Choroid plexus epithelial cell (primary cell): ENCODE results near the gene MKLN1.

Experiments
- DNase-seq: peaks from one replicate; pipeline ENCODE4 v3.0.0-alpha.2; 2010; ENCODE audit warnings: low read depth
- H3K4me3 ChIP-seq: 2 replicates; pipeline ENCODE4 v1.5.1; 2011; ENCODE audit warnings: low read depth, mild to moderate bottlenecking, control low read depth, low read length, moderate library complexity
- CTCF ChIP-seq: conservative IDR thresholded peaks from 2 replicates; pipeline ENCODE4 v1.5.1; 2011; ENCODE audit warnings: low read depth, mild to moderate bottlenecking, control low read depth, inconsistent platforms, low read length, moderate library complexity

The MKLN1 gene

GRCh38 chr7:131471250-131472004 lies 143.8 kb downstream of the MKLN1 start:
- no peak for TF ChIP-seq CTCF
- peak; percentile 54 for DNase-seq
- no peak overlapping the region for H3K4me3 ChIP-seq

- no peak for DNase-seq
- no peak for TF ChIP-seq CTCF
- H3K4me3 ChIP-seq = no peak overlapping the region
These were observed 149.1 kb downstream of the MKLN1 start for GRCh38 chr7:131476740-131477139.

GRCh38 chr7:131480384-131481315 lies 153.0 kb downstream of the MKLN1 start:
- TF ChIP-seq CTCF = no peak
- H3K4me3 ChIP-seq = no peak overlapping the region
- DNase-seq = peak; percentile 63

GRCh38 chr7:131482800-131483199 lies 155.1 kb downstream of the MKLN1 start:
- TF ChIP-seq CTCF = no peak
- DNase-seq = no peak
- H3K4me3 ChIP-seq = no peak overlapping the region

GRCh38 chr7:131483586-131483985 lies 155.9 kb downstream of the MKLN1 start:
- no peak for TF ChIP-seq CTCF
- no peak for DNase-seq
- H3K4me3 ChIP-seq = no peak overlapping the region

GRCh38 chr7:131486346-131486745 lies 158.7 kb downstream of the MKLN1 start:
- TF ChIP-seq CTCF = no peak
- DNase-seq = no peak

More at GRCh38 chr7:131486346-131486745, 158.7 kb downstream of the MKLN1 start:
- H3K4me3 ChIP-seq = no peak overlapping the region
